MCF 10A (cell line): Measurements from ENCODE around the gene UBQLN3. TPM values are rescaled to one million over a fixed set of nuclear protein-coding genes. Genes with fewer than 3 reads are reported as not detected.

Source experiments
- BruUV-seq: library from RNA; stranded (reverse); fragments of 400-500 nt; replicated peaks from 2 replicates; lab custom pipeline; 2021; lab: Mats Ljungman, UMichigan
- CTCF ChIA-PET: fragments of 300-600 bp; sonication (Branson Sonifier 250); formaldehyde crosslinking; extraction: SDS; loops from one replicate; lab custom pipeline; 2021; ENCODE audit warnings: antibody characterized with exemption, inconsistent platforms; lab: Yijun Ruan, JAX
- POLR2A ChIA-PET: fragments of 300-600, 350-650 bp; sonication (Branson Sonifier 250); formaldehyde crosslinking; extraction: SDS; loops from one replicate; lab custom pipeline; 2020; ENCODE audit warnings: antibody characterized with exemption, inconsistent platforms; lab: Yijun Ruan, JAX
- DNase-seq: peaks from one replicate; pipeline ENCODE4 v3.0.0-alpha.2; 2018; ENCODE audit not compliant: unreplicated experiment
- H3K27ac Mint-ChIP-seq: one replicate; pipeline ENCODE4 v1.8.0; 2022; ENCODE audit warnings: mild to moderate bottlenecking, low read depth, mixed read lengths; ENCODE audit not compliant: unreplicated experiment
- H3K27me3 Mint-ChIP-seq: one replicate; pipeline ENCODE4 v1.8.0; 2022; ENCODE audit warnings: mixed read lengths; ENCODE audit not compliant: insufficient read depth, unreplicated experiment
- H3K36me3 Mint-ChIP-seq: one replicate; pipeline ENCODE4 v1.8.0; 2022; ENCODE audit warnings: mild to moderate bottlenecking, moderate library complexity, mixed read lengths; ENCODE audit not compliant: insufficient read depth, unreplicated experiment
- H3K4me1 Mint-ChIP-seq: one replicate; pipeline ENCODE4 v1.8.0; 2022; ENCODE audit warnings: mixed read lengths; ENCODE audit not compliant: insufficient read depth, unreplicated experiment
- H3K4me3 Mint-ChIP-seq: one replicate; pipeline ENCODE4 v1.8.0; 2022; ENCODE audit warnings: mild to moderate bottlenecking, moderate library complexity, mixed read lengths; ENCODE audit not compliant: unreplicated experiment
- H3K9me3 Mint-ChIP-seq: one replicate; pipeline ENCODE4 v1.8.0; 2022; ENCODE audit warnings: mixed read lengths; ENCODE audit not compliant: unreplicated experiment
- intact Hi-C: fragments of 100-400 bp; cut with micrococcal nuclease; formaldehyde crosslinking; loops from 2 replicates; pipeline ENCODE4 v1.14.1; 2022
- total RNA-seq: library from RNA; stranded (reverse); gene quantifications from 2 replicates; pipeline ENCODE4 v1.2.3, GENCODE V29; 2022
- TF ChIP-seq, protein P1 (sequence below): fragments of 200-600 bp; IDR thresholded peaks from one replicate; pipeline ENCODE4 v1.8.0; 2022; ENCODE audit warnings: antibody characterized with exemption, mild to moderate bottlenecking; ENCODE audit not compliant: unreplicated experiment

The UBQLN3 gene
- total RNA-seq, 1 experiment from 2014 or later, result not detected

DNA sequence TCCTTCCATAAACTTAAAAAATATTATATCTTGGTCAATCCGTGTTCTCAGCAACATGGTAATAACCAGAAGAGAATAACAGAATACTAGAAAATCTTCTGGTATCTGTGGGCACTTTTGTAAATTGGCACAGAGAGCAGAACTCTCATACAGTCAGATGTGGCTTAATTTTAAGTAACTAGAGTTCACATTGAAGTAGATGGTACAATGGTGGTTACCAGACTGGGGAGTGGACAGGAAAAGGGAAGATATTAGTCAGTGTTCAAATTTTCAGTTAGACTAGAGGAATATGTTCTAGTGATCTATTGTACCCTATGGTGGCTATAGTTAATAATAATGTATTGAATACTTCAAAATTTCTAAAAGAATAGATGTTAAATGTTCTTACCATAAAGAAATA is 31.7 kb upstream of the UBQLN3 start:
- POLR2A ChIA-PET, result no interaction called here

DNA sequence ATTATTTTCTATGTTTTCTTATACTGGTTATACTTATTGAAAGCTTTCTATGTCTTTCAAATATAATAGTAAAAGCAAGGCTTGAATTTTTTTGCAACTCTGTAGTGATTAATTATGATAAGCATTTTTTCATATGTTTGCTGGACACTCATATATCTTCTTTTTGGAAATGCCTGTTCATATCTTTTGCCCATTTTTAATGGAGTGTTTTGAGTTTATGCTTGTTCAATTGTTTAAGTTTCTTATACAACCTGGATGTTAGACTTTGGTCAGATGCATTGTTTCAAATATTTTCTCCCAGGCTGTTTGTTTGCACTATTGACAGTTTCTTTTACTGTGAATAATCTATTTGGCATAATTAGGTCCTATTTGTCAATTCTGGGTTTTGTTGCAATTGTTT is 26.7 kb upstream of the UBQLN3 start:
- Mint-ChIP-seq H3K27ac (no peak overlapping the region), H3K36me3 (no peaks in the 10 kb centered on the region), H3K4me1 (peaks cover 6% of the 10 kb centered on the region), H3K4me3 (no peak overlapping the region), H3K9me3 (no peaks in the 10 kb centered on the region), H3K27me3 (peaks cover 7% of the 10 kb centered on the region)
- ChIA-PET POLR2A (no interaction called here), CTCF (interaction anchor here (0.6 to 0.7 kb wide), 2 partner anchors 153 to 305 kb away, joined by 3 read pairs; partner anchors contain the start of gene OR52E6)
- BruUV-seq, result no TSS peak
- intact Hi-C loops, result no loop called here
- peak; percentile 9 for DNase-seq
- TF ChIP-seq, protein P1, sequence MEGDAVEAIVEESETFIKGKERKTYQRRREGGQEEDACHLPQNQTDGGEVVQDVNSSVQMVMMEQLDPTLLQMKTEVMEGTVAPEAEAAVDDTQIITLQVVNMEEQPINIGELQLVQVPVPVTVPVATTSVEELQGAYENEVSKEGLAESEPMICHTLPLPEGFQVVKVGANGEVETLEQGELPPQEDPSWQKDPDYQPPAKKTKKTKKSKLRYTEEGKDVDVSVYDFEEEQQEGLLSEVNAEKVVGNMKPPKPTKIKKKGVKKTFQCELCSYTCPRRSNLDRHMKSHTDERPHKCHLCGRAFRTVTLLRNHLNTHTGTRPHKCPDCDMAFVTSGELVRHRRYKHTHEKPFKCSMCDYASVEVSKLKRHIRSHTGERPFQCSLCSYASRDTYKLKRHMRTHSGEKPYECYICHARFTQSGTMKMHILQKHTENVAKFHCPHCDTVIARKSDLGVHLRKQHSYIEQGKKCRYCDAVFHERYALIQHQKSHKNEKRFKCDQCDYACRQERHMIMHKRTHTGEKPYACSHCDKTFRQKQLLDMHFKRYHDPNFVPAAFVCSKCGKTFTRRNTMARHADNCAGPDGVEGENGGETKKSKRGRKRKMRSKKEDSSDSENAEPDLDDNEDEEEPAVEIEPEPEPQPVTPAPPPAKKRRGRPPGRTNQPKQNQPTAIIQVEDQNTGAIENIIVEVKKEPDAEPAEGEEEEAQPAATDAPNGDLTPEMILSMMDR, result no peak

More for the DNA sequence above, 31.7 kb upstream of the UBQLN3 start:
- DNase-seq, result no peak
- CTCF ChIA-PET, result no interaction called here
- BruUV-seq, result no TSS peak
- intact Hi-C loops, result no loop called here
- Mint-ChIP-seq H3K27ac (no peak overlapping the region), H3K27me3 (no peaks in the 10 kb centered on the region), H3K9me3 (no peaks in the 10 kb centered on the region), H3K4me1 (peaks cover 6% of the 10 kb centered on the region), H3K4me3 (no peak overlapping the region), H3K36me3 (no peaks in the 10 kb centered on the region)
- TF ChIP-seq, protein P1, result no peak

DNA sequence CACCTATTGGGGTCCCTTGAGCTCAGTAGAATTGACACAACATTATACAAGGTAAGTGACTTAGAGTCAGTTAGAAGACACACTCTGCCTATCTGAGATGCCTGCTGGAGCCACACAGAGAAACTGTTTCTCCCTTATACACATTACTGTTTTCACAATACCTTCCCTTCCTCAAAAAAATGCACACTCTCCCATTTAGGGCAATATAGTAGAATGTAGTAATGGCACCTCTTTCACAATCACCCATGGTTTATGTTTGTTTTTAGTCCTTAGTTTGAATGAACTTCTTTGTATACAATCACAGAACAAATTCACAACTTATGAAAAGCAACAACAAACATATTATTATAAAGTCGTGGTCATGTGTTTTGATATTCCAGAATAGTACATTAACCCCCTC is 24.3 kb upstream of the UBQLN3 start:
- no peak for DNase-seq
- Mint-ChIP-seq H3K27ac (no peak overlapping the region), H3K4me1 (peaks cover 6% of the 10 kb centered on the region), H3K4me3 (no peak overlapping the region), H3K27me3 (peaks cover 24% of the 10 kb centered on the region), H3K36me3 (no peaks in the 10 kb centered on the region), H3K9me3 (no peaks in the 10 kb centered on the region)
- intact Hi-C loops, result no loop called here
- BruUV-seq, result no TSS peak
- ChIA-PET CTCF (interaction anchor here (0.6 to 0.7 kb wide), 2 partner anchors 151 to 591 kb away, joined by 3 read pairs; partner anchors contain the start of gene TRIM5), POLR2A (no interaction called here)
- TF ChIP-seq, protein P1, result no peak

DNA sequence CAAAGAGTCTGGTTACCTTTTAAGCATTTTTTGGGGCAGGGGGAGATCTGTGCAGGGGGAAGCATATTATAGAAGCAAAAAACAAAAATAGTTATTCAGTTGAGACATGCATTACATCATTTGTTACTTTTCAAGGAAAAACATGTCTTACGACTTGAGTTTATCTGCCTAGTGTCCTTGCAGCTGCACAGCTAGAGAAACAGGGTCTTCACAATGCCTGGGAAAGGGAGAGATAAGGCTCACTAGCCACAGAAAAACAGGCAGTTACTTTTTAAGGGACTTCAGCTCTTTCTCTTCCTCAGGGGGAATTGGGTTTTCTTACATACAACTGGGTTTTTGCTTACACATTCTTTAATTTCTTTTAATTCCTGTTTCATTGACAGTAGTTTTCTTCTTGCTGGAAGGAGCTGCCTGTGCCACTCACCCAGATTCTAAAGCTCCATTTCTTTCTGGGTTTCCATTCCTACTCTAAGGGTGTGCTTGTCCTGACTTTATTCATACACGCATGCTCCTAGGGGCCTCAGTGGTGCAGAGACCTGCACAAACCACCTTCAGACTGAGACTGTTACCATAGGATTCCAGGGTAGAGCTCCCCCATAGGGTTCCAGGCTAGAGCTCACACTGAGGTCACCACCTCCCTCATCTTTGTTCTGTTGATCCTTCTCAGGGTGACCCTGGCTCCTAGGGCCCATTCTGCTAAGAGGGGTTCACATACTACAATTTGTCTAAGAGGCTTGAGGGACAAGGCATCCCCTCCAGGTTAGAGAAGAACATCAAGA is 21.5 kb upstream of the UBQLN3 start:
- no TSS peak for BruUV-seq
- Mint-ChIP-seq H3K27me3 (peaks cover 43% of the 10 kb centered on the region), H3K9me3 (no peaks in the 10 kb centered on the region), H3K4me1 (no peaks in the 10 kb centered on the region), H3K36me3 (no peaks in the 10 kb centered on the region), H3K4me3 (no peak overlapping the region), H3K27ac (no peak overlapping the region)
- intact Hi-C loops, result no loop called here
- DNase-seq, result no peak
- CTCF ChIA-PET, result interaction anchor here (0.9 kb wide), 1 partner anchor 954 kb away, joined by 3 read pairs; no protein-coding TSS in a partner anchor
- POLR2A ChIA-PET, result no interaction called here
- TF ChIP-seq, protein P1, result no peak
